HG03103 (cell line): ENCODE results near the gene TSPOAP1.

ENCODE experiments used
- ATAC-seq: cut with Tn5 transposase; IDR thresholded peaks from one replicate; pipeline ENCODE4 v1.9.1; 2021; ENCODE audit warnings: low read depth; ENCODE audit not compliant: unreplicated experiment

The TSPOAP1 gene

GRCh38 chr17:58267347-58268324 lies 61.0 kb downstream of the TSPOAP1 start:
- ATAC-seq = no peak

DNA sequence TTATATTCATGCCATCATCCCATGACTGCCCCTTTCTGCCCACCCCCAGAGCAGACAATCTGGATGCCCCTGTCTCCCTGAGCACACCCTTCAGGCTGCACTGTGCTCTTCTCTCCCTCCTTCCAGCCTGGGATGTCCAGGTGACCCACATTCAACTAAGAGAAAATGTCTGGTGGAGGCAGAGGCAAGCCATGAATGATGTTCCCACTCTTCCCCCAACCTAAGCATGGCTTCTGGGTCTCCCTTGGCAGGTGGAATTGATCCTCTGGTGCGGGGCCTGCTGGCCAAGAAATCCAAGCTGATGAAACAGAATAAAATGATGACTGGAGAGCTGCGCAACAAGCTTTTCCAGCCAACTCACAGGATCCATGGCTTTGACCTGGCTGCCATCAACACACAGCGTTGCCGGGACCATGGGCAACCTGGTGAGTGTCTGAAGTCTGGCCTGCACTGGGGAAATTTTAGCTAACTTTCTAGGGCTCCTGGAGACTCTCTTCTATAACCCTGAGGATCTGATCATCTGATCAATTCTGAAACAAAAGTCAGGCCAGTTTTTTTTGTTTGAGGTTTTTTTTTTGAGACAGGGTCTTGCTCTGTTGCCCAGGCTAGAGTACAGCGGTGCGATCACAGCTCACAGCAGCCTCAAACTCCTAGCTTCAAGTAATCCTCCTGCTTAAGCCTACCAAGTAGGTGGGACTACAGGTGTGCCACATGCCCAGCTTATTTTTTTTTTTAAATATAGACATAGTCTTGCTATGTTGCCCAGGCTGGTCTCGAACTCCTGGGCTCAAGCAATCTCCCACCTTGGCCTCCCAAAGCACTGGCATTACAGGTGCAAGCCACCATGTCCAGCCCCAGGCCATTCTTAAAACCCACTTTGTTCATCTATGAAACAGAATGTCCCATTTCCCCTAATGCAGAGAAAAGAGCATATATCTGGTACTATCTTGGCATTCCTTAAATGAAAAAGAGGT lies 62.4 kb downstream of the TSPOAP1 start:
- ATAC-seq = no peak

DNA sequence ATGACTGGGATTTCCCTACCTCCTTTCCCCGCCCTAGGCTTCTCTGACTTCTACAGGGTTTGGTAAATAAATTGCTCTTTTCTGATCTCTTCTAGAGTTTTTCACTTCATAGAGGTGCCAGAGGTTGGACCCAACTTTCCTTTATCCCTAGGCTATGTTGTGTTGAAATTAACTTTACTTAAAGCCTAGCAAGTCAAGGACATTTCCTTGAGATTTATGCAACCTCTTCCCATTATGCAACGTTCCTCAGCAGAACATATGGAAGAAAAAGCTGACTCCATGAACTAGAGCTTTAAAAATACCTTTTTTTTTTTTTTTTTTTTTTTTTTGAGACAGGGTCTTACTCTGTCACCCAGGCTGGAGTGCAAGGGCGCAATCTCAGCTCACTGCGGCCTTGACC lies 63.3 kb downstream of the TSPOAP1 start:
- no peak for ATAC-seq

GRCh38 chr17:58264407-58265103 lies 64.0 kb downstream of the TSPOAP1 start:
- ATAC-seq = no peak

- no peak for ATAC-seq
Observed at GRCh38 chr17:58263773-58264172, 64.8 kb downstream of the TSPOAP1 start.

GRCh38 chr17:58262149-58262548 lies 66.4 kb downstream of the TSPOAP1 start:
- ATAC-seq = no peak

DNA sequence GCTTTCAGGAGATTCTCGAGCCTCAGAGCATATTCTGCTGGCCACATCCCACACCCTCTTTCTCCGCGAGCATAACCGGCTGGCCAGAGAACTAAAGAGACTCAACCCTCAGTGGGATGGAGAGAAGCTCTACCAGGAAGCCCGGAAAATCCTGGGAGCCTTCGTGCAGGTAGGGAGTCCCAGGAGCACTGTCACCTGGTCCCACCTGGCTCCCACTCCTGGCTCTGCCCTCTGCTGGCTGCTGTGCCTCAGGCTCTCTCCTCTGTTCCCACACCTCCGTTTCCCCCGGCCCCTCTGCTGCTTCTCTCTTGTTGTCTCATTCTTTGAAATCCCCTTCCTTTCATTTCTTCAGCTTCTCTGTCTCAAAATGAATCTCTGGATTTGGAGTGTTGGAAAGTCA lies 73.8 kb downstream of the TSPOAP1 start:
- ATAC-seq = no peak

DNA sequence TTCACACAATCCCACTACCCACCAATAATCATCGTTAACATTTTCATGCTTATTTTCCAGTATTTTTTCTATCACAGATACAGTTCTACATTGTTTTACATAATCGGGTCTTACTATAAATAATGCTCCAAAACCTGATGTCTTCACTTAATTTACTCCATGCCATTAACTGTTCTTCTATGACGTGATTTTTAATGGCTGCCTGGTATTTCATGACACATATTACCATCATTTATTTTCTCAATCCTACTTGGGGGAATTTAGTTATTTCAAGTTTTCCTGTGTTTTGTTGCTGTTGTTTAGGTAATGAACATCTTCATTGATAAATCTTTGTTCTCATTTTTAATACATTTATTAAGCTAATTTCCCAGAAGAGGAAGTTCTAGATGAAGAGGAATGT lies 75.5 kb downstream of the TSPOAP1 start:
- ATAC-seq = no peak

DNA sequence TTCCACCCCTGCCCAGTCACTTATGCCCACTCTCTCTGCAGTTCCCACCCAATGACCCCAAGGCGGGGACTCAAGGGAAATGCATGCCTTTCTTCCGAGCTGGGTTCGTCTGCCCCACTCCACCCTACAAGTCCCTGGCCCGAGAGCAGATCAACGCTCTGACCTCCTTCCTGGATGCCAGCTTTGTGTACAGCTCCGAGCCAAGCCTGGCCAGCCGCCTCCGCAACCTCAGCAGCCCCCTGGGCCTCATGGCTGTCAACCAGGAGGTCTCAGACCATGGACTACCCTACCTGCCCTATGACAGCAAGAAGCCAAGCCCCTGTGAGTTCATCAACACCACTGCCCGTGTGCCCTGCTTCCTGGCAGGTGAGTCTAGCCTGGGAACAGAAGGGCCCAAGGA lies 76.5 kb downstream of the TSPOAP1 start:
- ATAC-seq = no peak
